HG02798 (cell line): Measurements from ENCODE around the gene ANGPTL2.

Source experiments
- ATAC-seq: cut with Tn5 transposase; IDR thresholded peaks from one replicate; pipeline ENCODE4 v1.9.1; 2021; ENCODE audit warnings: mild to moderate bottlenecking; ENCODE audit not compliant: unreplicated experiment, poor library complexity

ANGPTL2 gene

GRCh38 chr9:127081250-127082185, 40.9 kb downstream of the ANGPTL2 start:
- no peak for ATAC-seq

GRCh38 chr9:127079446-127080140, 42.8 kb downstream of the ANGPTL2 start:
- no peak for ATAC-seq

- ATAC-seq: no peak
Observed at GRCh38 chr9:127078988-127079387, 43.4 kb downstream of the ANGPTL2 start.

- ATAC-seq: no peak
Observed at GRCh38 chr9:127078336-127078735, 44.1 kb downstream of the ANGPTL2 start.

GRCh38 chr9:127077644-127077946, 44.8 kb downstream of the ANGPTL2 start:
- ATAC-seq: no peak

- no peak for ATAC-seq
Observed at GRCh38 chr9:127076860-127077643, 45.4 kb downstream of the ANGPTL2 start.

DNA sequence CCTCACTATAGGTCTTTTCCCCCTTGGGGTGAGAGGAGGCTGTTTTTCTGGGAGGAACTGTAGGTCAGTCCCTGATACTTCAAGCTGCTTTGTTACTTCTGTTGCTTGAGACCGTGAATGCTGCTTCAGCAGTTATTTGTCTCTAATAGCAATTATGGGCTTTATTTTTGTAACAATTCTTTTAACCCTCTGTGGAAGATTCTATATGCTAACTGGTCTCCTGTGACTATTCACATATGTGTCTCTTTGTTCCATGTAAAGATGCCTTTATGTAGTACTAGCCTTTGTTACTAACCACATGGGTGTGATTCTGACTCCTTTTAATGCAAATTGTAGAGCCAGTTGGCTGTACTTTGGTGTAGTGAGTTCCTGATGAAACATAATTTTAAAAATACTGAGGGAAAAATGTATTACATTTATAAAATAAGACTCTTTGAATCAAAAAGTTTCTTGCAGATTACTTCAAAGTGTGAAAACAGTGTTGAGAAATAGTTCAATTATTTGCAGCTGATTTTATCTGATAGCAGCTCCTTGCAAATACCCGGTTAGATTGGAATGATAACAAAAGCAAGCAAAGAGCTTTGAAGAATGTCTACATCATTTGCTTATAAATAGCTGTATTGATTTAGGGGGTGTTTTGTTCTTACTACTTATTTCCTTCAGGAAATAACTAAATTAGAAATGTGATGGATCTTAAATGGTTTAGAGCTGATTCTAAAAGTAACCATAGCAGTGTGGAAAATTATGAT, 46.6 kb downstream of the ANGPTL2 start:
- ATAC-seq: no peak

- no peak for ATAC-seq
Observed at GRCh38 chr9:127074561-127075548, 47.6 kb downstream of the ANGPTL2 start.

GRCh38 chr9:127067603-127068220, 54.7 kb downstream of the ANGPTL2 start:
- no peak for ATAC-seq

DNA sequence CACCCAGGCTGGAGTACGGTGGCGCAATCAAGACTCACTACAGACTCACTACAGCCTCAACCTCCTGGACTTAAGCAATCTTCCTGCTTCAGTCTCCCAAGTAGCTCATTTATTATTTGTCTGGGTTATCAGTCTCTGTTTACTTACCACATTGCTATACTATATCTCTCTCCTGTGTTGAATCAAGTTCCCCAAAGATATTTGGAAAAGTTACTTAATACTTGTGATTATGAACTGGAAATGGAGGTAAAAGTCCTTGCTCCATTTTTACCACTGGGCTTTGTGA, 55.6 kb downstream of the ANGPTL2 start:
- no peak for ATAC-seq

DNA sequence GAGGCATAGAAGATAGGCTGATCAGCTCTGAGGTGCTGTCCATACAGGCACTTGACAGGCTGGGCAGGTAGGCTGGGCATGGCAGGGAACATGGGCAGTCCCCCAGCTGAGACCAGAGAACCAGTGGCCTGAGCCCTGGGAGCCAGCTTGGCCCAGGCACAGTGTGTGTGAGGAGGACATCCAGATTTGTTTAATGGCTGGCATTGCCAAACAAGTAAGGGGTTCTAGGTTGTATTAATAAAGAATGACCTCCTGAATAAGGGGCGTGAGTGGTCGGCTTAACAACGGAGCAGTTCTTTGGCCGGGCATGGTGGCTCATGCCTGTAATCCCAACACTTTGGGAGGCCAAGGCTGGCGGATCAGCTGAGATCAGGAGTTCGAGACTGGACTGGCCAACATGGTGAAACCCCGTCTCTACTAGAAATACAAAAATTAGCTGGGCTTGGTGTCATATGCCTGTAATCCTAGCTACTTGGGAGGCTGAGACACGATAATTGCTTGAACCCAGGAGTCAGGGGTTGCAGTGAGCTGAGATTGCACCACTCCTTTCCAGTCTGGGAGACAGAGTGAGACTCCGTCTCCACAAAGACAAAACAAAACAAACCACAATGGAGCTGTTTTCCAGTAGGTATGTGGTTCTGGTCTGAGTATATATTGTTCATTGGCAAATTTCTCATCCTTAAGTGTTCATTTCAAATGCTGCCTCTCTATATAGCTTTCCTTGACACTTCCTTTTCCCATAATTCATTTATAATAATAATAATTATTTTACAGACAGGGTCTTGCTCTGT, 56.2 kb downstream of the ANGPTL2 start:
- no peak for ATAC-seq

GRCh38 chr9:127065592-127065991, 56.8 kb downstream of the ANGPTL2 start:
- no peak for ATAC-seq

DNA sequence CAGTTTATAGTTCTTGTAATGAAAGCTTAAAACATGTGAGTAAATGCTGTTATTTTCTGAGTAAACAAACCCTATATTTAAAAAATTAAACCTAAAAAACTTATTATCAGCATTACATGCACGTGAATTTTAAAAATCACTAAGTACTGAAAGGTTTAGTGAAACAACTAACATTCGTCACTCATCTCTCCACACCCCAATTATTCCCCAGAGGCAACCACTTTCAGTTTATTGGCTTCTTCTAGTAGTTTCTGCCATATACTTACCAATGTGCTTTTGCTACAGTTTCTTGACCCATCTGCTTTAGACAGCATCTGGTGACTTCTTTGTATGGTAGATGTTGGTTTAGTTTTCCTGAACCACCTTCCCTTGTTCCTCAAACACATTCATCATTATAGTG, 58.1 kb downstream of the ANGPTL2 start:
- ATAC-seq: no peak

DNA sequence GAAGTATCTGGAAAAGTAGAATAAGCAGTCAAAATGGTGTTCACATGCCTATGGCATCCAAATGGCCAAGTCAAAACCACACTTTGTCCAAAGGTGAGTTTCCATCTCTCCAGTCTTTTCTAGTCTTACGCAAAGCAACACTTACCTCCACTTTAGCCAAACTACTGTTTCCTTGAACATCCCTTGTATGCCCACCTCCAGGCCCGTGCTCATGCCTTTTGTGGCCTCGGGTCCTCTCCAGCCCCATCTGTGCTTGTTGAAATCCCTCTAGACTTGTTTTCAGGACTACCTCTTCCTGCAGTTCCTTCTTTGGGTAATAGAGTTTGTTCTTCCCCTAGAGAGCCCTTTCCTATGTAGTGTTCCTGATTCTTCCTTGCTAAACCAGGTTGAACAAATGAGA, 61.0 kb downstream of the ANGPTL2 start:
- ATAC-seq: no peak

GRCh38 chr9:127059765-127060361, 62.6 kb downstream of the ANGPTL2 start:
- ATAC-seq: no peak

DNA sequence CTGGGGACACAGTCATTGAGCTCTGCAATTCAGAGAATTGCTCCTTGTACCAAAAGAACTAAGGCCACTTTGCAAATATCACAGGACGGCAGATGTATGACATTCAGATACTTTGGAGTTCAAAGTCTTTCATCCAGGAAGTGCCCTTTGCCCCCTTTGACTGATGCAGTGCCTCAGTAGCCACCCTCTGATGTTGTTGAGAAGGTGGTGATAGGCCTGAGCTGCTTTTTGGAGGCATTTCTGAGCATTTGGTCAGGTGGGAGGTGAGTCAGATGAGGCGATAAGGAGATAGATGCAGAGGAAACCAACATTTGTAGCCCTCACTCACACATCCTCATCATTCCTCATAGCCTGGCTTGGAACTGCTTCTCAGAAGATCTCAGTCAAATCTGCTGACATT, 63.4 kb downstream of the ANGPTL2 start:
- ATAC-seq: no peak

DNA sequence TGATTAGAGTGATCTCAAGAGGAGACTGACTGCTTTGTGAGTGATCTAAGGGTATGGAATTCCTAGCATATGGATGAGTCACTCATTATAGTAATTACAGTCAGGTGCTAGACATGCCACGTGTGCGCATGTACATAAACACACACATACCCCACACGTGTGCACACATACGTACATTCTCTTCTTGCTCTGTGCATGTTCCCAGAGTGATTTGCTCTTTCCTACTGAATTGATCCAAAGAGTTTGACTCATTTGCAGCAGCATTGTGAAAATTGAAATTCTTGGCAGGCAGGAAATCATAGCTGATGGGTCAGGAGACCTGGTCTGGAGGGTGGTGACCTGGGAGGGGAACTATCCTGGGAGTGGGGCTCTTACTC, 63.8 kb downstream of the ANGPTL2 start:
- no peak for ATAC-seq
